Activated CD4-positive, alpha-beta T cell treated with anti-CD3 and anti-CD28 coated beads, Interleukin-2, amount 10 ng/mL, durations not matched to agents 24 days and 14 days (primary cell): ENCODE measurements around the gene RAB5B. TPM values are rescaled to one million over a fixed set of nuclear protein-coding genes. Genes with fewer than 3 reads are reported as not detected.

Experiments used
- DNase-seq: peaks from one replicate; pipeline ENCODE4 v3.0.0; 2022
- H3K27ac Mint-ChIP-seq: one replicate; pipeline ENCODE4 v1.8.0; 2022; ENCODE audit warnings: mild to moderate bottlenecking, mixed read lengths
- H3K27me3 Mint-ChIP-seq: one replicate; pipeline ENCODE4 v1.8.0; 2022; ENCODE audit warnings: mixed read lengths
- H3K36me3 Mint-ChIP-seq: one replicate; pipeline ENCODE4 v1.8.0; 2022; ENCODE audit warnings: low read depth, mild to moderate bottlenecking, mixed read lengths
- H3K4me1 Mint-ChIP-seq: one replicate; pipeline ENCODE4 v1.8.0; 2021; ENCODE audit warnings: mixed read lengths
- H3K4me3 Mint-ChIP-seq: one replicate; pipeline ENCODE4 v1.8.0; 2022; ENCODE audit warnings: mild to moderate bottlenecking, moderate library complexity, mixed read lengths
- H3K9me3 Mint-ChIP-seq: one replicate; pipeline ENCODE4 v1.8.0; 2021; ENCODE audit warnings: mixed read lengths
- intact Hi-C: fragments of 100-400 bp; cut with micrococcal nuclease; formaldehyde crosslinking; loops from one replicate; pipeline ENCODE4 v1.15.1; 2023
- total RNA-seq: library from RNA; stranded (reverse); gene quantifications from 2 replicates; pipeline ENCODE4 v1.2.3, GENCODE V29; 2022

Gene RAB5B
- total RNA-seq, 1 donor from 2014 or later = 40.2 TPM

- intact Hi-C loops = no loop called here
- no peak for DNase-seq
- Mint-ChIP-seq H3K4me3 (peak overlapping the region; percentile 100), H3K36me3 (peaks cover 48% of the 10 kb centered on the region), H3K4me1 (peaks cover 47% of the 10 kb centered on the region), H3K27me3 (no peaks in the 10 kb centered on the region), H3K9me3 (no peaks in the 10 kb centered on the region), H3K27ac (peak overlapping the region; percentile 99)
These were observed 69.0 kb downstream of the RAB5B start for GRCh38 chr12:56042843-56043242.

Other genes with a start within 250 kb of the RAB5B start
- gene CD63, start 245.1 kb upstream of the RAB5B start, total RNA-seq = 190 and 196 TPM in 2 replicates
- gene GDF11, start 231.0 kb upstream of the RAB5B start, total RNA-seq = 14.3 and 15.1 TPM in 2 replicates
- gene SARNP, start 156.4 kb upstream of the RAB5B start, total RNA-seq = 76.6 and 81.6 TPM in 2 replicates
- 49.8 and 55.8 TPM in 2 replicates for gene ORMDL2, start 156.0 kb upstream of the RAB5B start, total RNA-seq
- gene DNAJC14, start 144.5 kb upstream of the RAB5B start, total RNA-seq = 39.8 and 42.0 TPM in 2 replicates
- not detected in 2 replicates for gene MMP19, start 131.1 kb upstream of the RAB5B start, total RNA-seq
- 34.8 and 35.6 TPM in 2 replicates for gene PYM1, start 46.2 kb upstream of the RAB5B start, total RNA-seq
- gene DGKA, start 42.9 kb upstream of the RAB5B start, total RNA-seq = 355 and 365 TPM in 2 replicates
- gene PMEL, start 8.0 kb upstream of the RAB5B start, total RNA-seq = not detected in 2 replicates
- gene CDK2, start 7.2 kb upstream of the RAB5B start, total RNA-seq = 108 and 110 TPM in 2 replicates
- gene SUOX, start 23.2 kb downstream of the RAB5B start, total RNA-seq = 9.3 and 10.2 TPM in 2 replicates
- 24.3 and 26.1 TPM in 2 replicates for gene IKZF4, start 47.0 kb downstream of the RAB5B start, total RNA-seq
- 40.5 and 46.3 TPM in 2 replicates for gene RPS26, start 67.8 kb downstream of the RAB5B start, total RNA-seq
- gene ERBB3, start 106.1 kb downstream of the RAB5B start, total RNA-seq = 0.14 and 0.57 TPM in 2 replicates
- 453 and 472 TPM in 2 replicates for gene PA2G4, start 130.5 kb downstream of the RAB5B start, total RNA-seq
- 3,831 and 3,993 TPM in 2 replicates for gene RPL41, start 142.6 kb downstream of the RAB5B start, total RNA-seq
- gene ZC3H10, start 144.2 kb downstream of the RAB5B start, total RNA-seq = 8.9 and 11.2 TPM in 2 replicates
- 155 and 158 TPM in 2 replicates for gene ESYT1, start 154.2 kb downstream of the RAB5B start, total RNA-seq
- 63.3 and 68.9 TPM in 2 replicates for gene MYL6B, start 178.5 kb downstream of the RAB5B start, total RNA-seq
- gene MYL6, start 184.3 kb downstream of the RAB5B start, total RNA-seq = 717 and 752 TPM in 2 replicates
- 127 and 130 TPM in 2 replicates for gene SMARCC2, start 215.4 kb downstream of the RAB5B start, total RNA-seq
- 39.8 and 41.1 TPM in 2 replicates for gene RNF41, start 247.8 kb downstream of the RAB5B start, total RNA-seq